Panc1 (cell line): Measurements from ENCODE around the gene CDH23. TPM values are rescaled to one million over a fixed set of nuclear protein-coding genes. Genes with fewer than 3 reads are reported as not detected.

ENCODE experiments used
- ATAC-seq: fragments of 200-7000 bp; cut with Tn5 transposase; 2 replicates; pipeline ENCODE4 v1.9.1; 2020; ENCODE audit warnings: mild to moderate bottlenecking, moderate library complexity
- BruUV-seq: library from RNA; stranded (reverse); fragments of 400-500 nt; replicated peaks from 2 replicates; lab custom pipeline; 2021; lab: Mats Ljungman, UMichigan
- CTCF ChIA-PET: fragments of 300-600 bp; sonication (Branson Sonifier 250); formaldehyde crosslinking; loops from one replicate; lab custom pipeline; 2022; ENCODE audit warnings: antibody characterized with exemption; lab: Charles Lee
- POLR2A ChIA-PET: fragments of 300-600 bp; sonication (Branson Sonifier 250); formaldehyde crosslinking; loops from one replicate; lab custom pipeline; 2022; ENCODE audit warnings: antibody characterized with exemption; lab: Charles Lee
- DNase-seq: peaks from one replicate; pipeline ENCODE4 v3.0.0-alpha.2; 2010; ENCODE audit warnings: low read depth, low spot score
- H3K27ac ChIP-seq: 2 replicates; pipeline ENCODE4 v1.5.1; 2011; ENCODE audit warnings: mild to moderate bottlenecking, low read length, inconsistent platforms
- H3K27me3 ChIP-seq: fragments of 200-500 bp; sonication (Bioruptor generic); 2 replicates; pipeline ENCODE4 v1.6.0; 2014; ENCODE audit warnings: low read length, inconsistent platforms; ENCODE audit not compliant: control insufficient read depth, insufficient read depth
- H3K36me3 ChIP-seq: fragments of 200-500 bp; sonication (Bioruptor generic); 2 replicates; pipeline ENCODE4 v1.5.1; 2014; ENCODE audit warnings: inconsistent platforms, mild to moderate bottlenecking, low read length, moderate library complexity; ENCODE audit not compliant: control insufficient read depth, insufficient read depth
- H3K4me1 ChIP-seq: 2 replicates; pipeline ENCODE4 v1.5.1; 2011; ENCODE audit warnings: inconsistent platforms, mild to moderate bottlenecking, low read length, moderate library complexity; ENCODE audit not compliant: control insufficient read depth, insufficient read depth
- H3K4me3 ChIP-seq, 2 experiments: 2 replicates each; pipeline ENCODE4 v1.5.1; 2011 to 2012; ENCODE audit warnings: low read depth in 2 of 2, low read length in 2 of 2, mild to moderate bottlenecking in 2 of 2, inconsistent platforms in 1 of 2, moderate library complexity in 1 of 2
- H3K9me3 ChIP-seq: fragments of 200-500 bp; sonication (Bioruptor generic); 2 replicates; pipeline ENCODE4 v1.5.1; 2014; ENCODE audit warnings: low read depth, mild to moderate bottlenecking, inconsistent platforms, low read length, moderate library complexity; ENCODE audit not compliant: control insufficient read depth, insufficient read depth
- CTCF ChIP-seq: fragments of 450-650 bp; IDR thresholded peaks from 2 replicates; pipeline ENCODE4 v1.5.1; 2017; ENCODE audit warnings: mild to moderate bottlenecking
- POLR2AphosphoS5 ChIP-seq: IDR thresholded peaks from 2 replicates; pipeline ENCODE4 v1.6.1; 2012; ENCODE audit warnings: mild to moderate bottlenecking, low read depth, low read length, moderate library complexity
- REST ChIP-seq, 2 experiments: IDR thresholded peaks; 2 replicates each; pipeline ENCODE4 v1.6.1; 2011 to 2012; ENCODE audit warnings: low read depth in 2 of 2, control low read depth in 1 of 2, low read length in 1 of 2, mild to moderate bottlenecking in 1 of 2, moderate library complexity in 1 of 2; ENCODE audit not compliant: insufficient read depth in 1 of 2
- SIN3A ChIP-seq: IDR thresholded peaks from 2 replicates; pipeline ENCODE4 v1.6.1; 2012; ENCODE audit warnings: low read depth, mild to moderate bottlenecking, low read length, moderate library complexity, borderline replicate concordance; ENCODE audit not compliant: insufficient read depth
- TCF7L2 ChIP-seq: IDR thresholded peaks from 2 replicates; pipeline ENCODE4 v1.6.1; 2011; ENCODE audit warnings: mild to moderate bottlenecking, low read depth, low read length, inconsistent platforms
- in situ Hi-C: cut with HindIII; loops from 2 replicates; pipeline ENCODE4 v1.10.0; 2016; ENCODE audit warnings: low sequenced_read_pairs, low pct_unique_long_range_greater_than_20kb
- intact Hi-C: fragments of 100-400 bp; cut with micrococcal nuclease; formaldehyde crosslinking; loops from one replicate; pipeline ENCODE4 v1.10.0; 2022; ENCODE audit not compliant: unreplicated experiment
- total RNA-seq: library from RNA; stranded (reverse); gene quantifications from one replicate; pipeline ENCODE4 v1.2.1, GENCODE V29; 2021; ENCODE audit not compliant: unreplicated experiment

Gene CDH23
- total RNA-seq, 1 experiment from 2014 or later, result 2.7 TPM

GRCh38 chr10:71658467-71658745 is 261.7 kb downstream of the CDH23 start:
- TF ChIP-seq TCF7L2 (no peak), POLR2AphosphoS5 (no peak), CTCF (no peak), REST (IDR thresholded peaks at IDR 0.05; ENCODE audit: insufficient read depth in 1 of 2, low read depth in 2 of 2, low read length in 1 of 2) (no peak), SIN3A (no peak)
- intact Hi-C loops, result no loop called here
- BruUV-seq, result no TSS peak
- ChIA-PET CTCF (interaction anchor here (1.0 kb wide), 1 partner anchor 14 kb away, joined by 8 read pairs; no protein-coding TSS in a partner anchor), POLR2A (no interaction called here)
- no peaks in the 10 kb centered on the region for H3K27me3 ChIP-seq
- in situ Hi-C loops, result no loop called here
- H3K27ac ChIP-seq, result no peak overlapping the region
- no peak for ATAC-seq
- H3K9me3 ChIP-seq, result no peaks in the 10 kb centered on the region
- H3K36me3 ChIP-seq, result no peaks in the 10 kb centered on the region
- no peak for DNase-seq
- H3K4me3 ChIP-seq, result no peak overlapping the region
- no peaks in the 10 kb centered on the region for H3K4me1 ChIP-seq

GRCh38 chr10:71659111-71659634 is 262.5 kb downstream of the CDH23 start:
- Histone ChIP-seq H3K27me3 (no peaks in the 10 kb centered on the region), H3K4me3 (no peak overlapping the region), H3K27ac (no peak overlapping the region), H3K36me3 (no peaks in the 10 kb centered on the region), H3K4me1 (no peaks in the 10 kb centered on the region), H3K9me3 (no peaks in the 10 kb centered on the region)
- POLR2A ChIA-PET, result no interaction called here
- no peak for DNase-seq
- BruUV-seq, result no TSS peak
- CTCF ChIA-PET, result interaction anchor here (0.6 to 0.7 kb wide), 5 partner anchors 19 to 390 kb away, joined by 3 to 11 read pairs (median 6); no protein-coding TSS in a partner anchor
- in situ Hi-C loops (no loop called here), intact Hi-C loops (no loop called here)
- ATAC-seq, result no peak
- TF ChIP-seq CTCF, result no peak
